Esophagus squamous epithelium (tissue), 5 donors: Measurements from ENCODE around the gene POLRMT. TPM values are rescaled to one million over a fixed set of nuclear protein-coding genes. Genes with fewer than 3 reads are reported as not detected.

Source experiments
- DNase-seq: peaks from one replicate; lab custom pipeline; 2025; lab: John Stamatoyannopoulos, UW
- H3K27ac ChIP-seq, 4 donors: fragments of 200-600 bp; sonication (generic); one replicate each; pipeline ENCODE4 v1.5.1; 2016 to 2019; ENCODE audit warnings: mild to moderate bottlenecking in 1 of 4
- H3K27me3 ChIP-seq, 4 donors: fragments of 200-600 bp; sonication (generic); 1 replicate in 3 of 4; 2 replicates in 1 of 4; pipeline versions ENCODE4 v1.5.1 to v1.6.0; 2017 to 2021; ENCODE audit warnings: antibody characterized with exemption in 1 of 4
- H3K36me3 ChIP-seq, 3 donors: fragments of 200-600 bp; sonication (generic); one replicate each; pipeline ENCODE4 v1.5.1; 2016 to 2019
- H3K4me1 ChIP-seq, 3 donors: fragments of 200-600 bp; sonication (generic); one replicate each; pipeline ENCODE4 v1.5.1; 2017 to 2019
- H3K4me3 ChIP-seq, 4 donors: fragments of 200-600 bp; sonication (generic); 1 replicate in 3 of 4; 2 replicates in 1 of 4; pipeline ENCODE4 v1.5.1; 2016 to 2019; ENCODE audit warnings: mild to moderate bottlenecking in 2 of 4, moderate library complexity in 1 of 4
- H3K9me3 ChIP-seq, 3 donors: fragments of 200-600 bp; sonication (generic); one replicate each; pipeline ENCODE4 v1.5.1; 2016 to 2019
- CTCF ChIP-seq, 6 experiments: fragments of 450-650 bp in 4 of 6; fragments of 200-600 bp in 2 of 6; sonication (generic) in 2 of 6; IDR thresholded peaks; one replicate each; pipeline ENCODE4 v1.5.1; 2016 to 2019; ENCODE audit warnings: antibody characterized with exemption in 6 of 6, mild to moderate bottlenecking in 4 of 6, moderate library complexity in 4 of 6
- POLR2A ChIP-seq, 4 donors: fragments of 450-650 bp; IDR thresholded peaks; one replicate each; pipeline ENCODE4 v1.6.1; 2017; ENCODE audit warnings: antibody characterized with exemption in 4 of 4, mild to moderate bottlenecking in 4 of 4, moderate library complexity in 3 of 4
- WGBS, 2 donors: methylation state at CpG; one replicate each; pipeline ENCODE4 v1.1.5; 2018; 5-methylcytosine and 5-hydroxymethylcytosine counted together
- intact Hi-C: fragments of 100-400 bp; cut with DNase I; formaldehyde crosslinking; loops from one replicate; pipeline ENCODE4 v1.15.0; 2022
- total RNA-seq, 4 donors: library from RNA; depleted of rRNA; stranded (reverse); fragments of >200 nt; gene quantifications; one replicate each; pipeline ENCODE4 v1.1.0, GENCODE V29; 2016
- donor health status: DM: yes; HTN: yes; CAD: no.

The POLRMT gene
- total RNA-seq, 4 donors from 2014 or later, result 23.5 to 32.3 (median 25.0) TPM

GRCh38 chr19:639253-640160 lies 6.2 kb upstream of the POLRMT start, which contains the start of gene FGF22:
FGF22 (plus strand) TSS chr19:639879; CDS start chr19:639926, 47 bp downstream.
- peak; percentile 63 for DNase-seq
- Histone ChIP-seq H3K27me3 (no peaks in the 10 kb centered on the region), H3K36me3 (peaks cover 0 to 6% (median 0%) of the 10 kb centered on the region in 3 donors), H3K4me1 (peaks cover 14 to 32% (median 16%) of the 10 kb centered on the region in 3 donors), H3K27ac (peak within 1 kb of the TSS in 3 of 4 donors; percentile 25 to 60 (median 36)), H3K4me3 (peak within 1 kb of the TSS; percentile 32 to 69 (median 44)), H3K9me3 (no peaks in the 10 kb centered on the region)
- intact Hi-C loops, result no loop called here
- TF ChIP-seq CTCF (IDR thresholded peaks at IDR 0.05), result no peak
- TF ChIP-seq POLR2A (IDR thresholded peaks at IDR 0.05), result no peak
- WGBS, 2 donors, result 8 to 12% methylated on average over 17 to 21 of the region's 109 CpGs

GRCh38 chr19:638906-639252 lies 5.5 kb upstream of the POLRMT start:
- intact Hi-C loops, result no loop called here
- no peaks in the 10 kb centered on the region for H3K27me3 ChIP-seq
- H3K9me3 ChIP-seq, result no peaks in the 10 kb centered on the region
- H3K4me3 ChIP-seq, result peak overlapping the region; percentile 16 to 69 (median 44)
- DNase-seq, result no peak
- H3K36me3 ChIP-seq, result no peaks in the 10 kb centered on the region
- TF ChIP-seq POLR2A (IDR thresholded peaks at IDR 0.05), result no peak
- no peak for TF ChIP-seq CTCF (IDR thresholded peaks at IDR 0.05)
- 52% methylated on average over 6 of the region's 17 CpGs; no CpG with 5 or more reads in 1 of the 2 donors for WGBS, 2 donors
- H3K4me1 ChIP-seq, result peaks cover 20 to 39% (median 22%) of the 10 kb centered on the region in 3 donors
- H3K27ac ChIP-seq, result peak overlapping the region in 2 of 4 donors; percentile 25 to 60

DNA sequence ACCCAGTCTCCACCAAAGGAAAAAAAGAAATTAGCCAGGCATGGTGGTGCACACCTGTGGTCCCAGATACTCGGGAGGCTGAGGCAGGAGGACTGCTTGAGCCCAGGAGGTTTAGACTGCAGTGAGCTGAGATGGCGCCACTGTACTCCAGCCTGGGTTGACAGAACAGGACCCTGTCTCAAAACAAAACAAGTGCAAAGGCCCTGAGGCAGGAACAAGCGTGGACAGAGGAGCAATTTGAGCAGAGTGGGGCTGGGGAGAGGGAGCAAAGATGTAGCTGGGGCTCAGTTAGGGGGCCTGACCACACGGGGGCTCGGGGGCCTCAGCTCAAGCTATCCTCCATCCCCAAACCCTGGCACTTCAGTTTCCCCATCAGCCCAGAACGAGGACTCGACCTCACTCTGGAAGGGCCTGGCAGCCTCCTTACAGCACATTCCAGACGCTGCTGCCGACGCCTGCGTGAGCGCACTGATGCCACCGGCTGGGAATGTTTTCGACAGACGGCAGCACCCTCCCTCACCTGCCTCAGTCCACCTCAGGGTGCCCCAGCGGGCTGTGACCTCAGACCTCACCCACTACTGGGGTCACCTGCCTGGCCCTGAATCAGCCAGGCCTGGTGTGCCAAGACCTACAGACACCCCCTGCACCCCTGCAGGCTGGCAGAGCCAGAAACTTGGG lies 1.8 kb upstream of the POLRMT start:
- Histone ChIP-seq H3K4me3 (no peak overlapping the region), H3K27me3 (no peaks in the 10 kb centered on the region), H3K4me1 (peaks cover 30 to 49% (median 32%) of the 10 kb centered on the region in 3 donors), H3K27ac (no peak overlapping the region), H3K9me3 (no peaks in the 10 kb centered on the region), H3K36me3 (peaks cover 0 to 19% (median 0%) of the 10 kb centered on the region in 3 donors)
- WGBS, 2 donors, result 90% methylated on average over 12 of the region's 16 CpGs; no CpG with 5 or more reads in 1 of the 2 donors
- no peak for TF ChIP-seq POLR2A (IDR thresholded peaks at IDR 0.05)
- TF ChIP-seq CTCF (IDR thresholded peaks at IDR 0.05), result no peak
- intact Hi-C loops, result no loop called here
- no peak for DNase-seq

- Histone ChIP-seq H3K4me1 (peaks cover 24 to 39% (median 25%) of the 10 kb centered on the region in 3 donors), H3K9me3 (no peaks in the 10 kb centered on the region), H3K27me3 (no peaks in the 10 kb centered on the region), H3K4me3 (peak overlapping the region; percentile 70 to 95 (median 86)), H3K36me3 (peaks cover 0 to 30% (median 5%) of the 10 kb centered on the region in 3 donors), H3K27ac (peak overlapping the region in 3 of 4 donors; percentile 35 to 89 (median 78))
- no peak for TF ChIP-seq CTCF (IDR thresholded peaks at IDR 0.05)
- no peak for TF ChIP-seq POLR2A (IDR thresholded peaks at IDR 0.05)
- 24 to 32% methylated on average over 19 of the region's 32 CpGs for WGBS, 2 donors
- no peak for DNase-seq
- intact Hi-C loops, result no loop called here
Measured at GRCh38 chr19:633786-634639, 676 bp upstream of the POLRMT start.
